ENCODE measurements around the gene LTBP2.

Gene LTBP2

GRCh38 chr14:74503938-74504335 is 108.1 kb downstream of the LTBP2 start:
- no peak for DNase-seq

- no peak for DNase-seq
Measured at GRCh38 chr14:74503291-74503937, 108.6 kb downstream of the LTBP2 start.

- peak in 1 of 2 experiments; percentile 24 for DNase-seq
Measured at GRCh38 chr14:74502236-74503019, 109.6 kb downstream of the LTBP2 start.

- no peak for DNase-seq
Measured at GRCh38 chr14:74501691-74502090, 110.3 kb downstream of the LTBP2 start.

- DNase-seq = no peak
Measured at GRCh38 chr14:74501135-74501614, 110.9 kb downstream of the LTBP2 start.

GRCh38 chr14:74500417-74501134 is 111.5 kb downstream of the LTBP2 start:
- DNase-seq = no peak

- DNase-seq = no peak
Measured at GRCh38 chr14:74495356-74495755, 116.7 kb downstream of the LTBP2 start.

GRCh38 chr14:74493343-74494261 is 118.4 kb downstream of the LTBP2 start, which contains the start of gene ISCA2:
Gene ISCA2 (plus strand): TSS chr14:74493765. CDS start chr14:74493775, 10 bp downstream.
- DNase-seq = peak; percentile 100

- DNase-seq = peak in 1 of 2 experiments; percentile 11
Measured at GRCh38 chr14:74492776-74493342, 119.2 kb downstream of the LTBP2 start, which contains the start of gene NPC2. Gene NPC2 (minus strand): TSS chr14:74493305. CDS start chr14:74493274, 31 bp downstream.

- peak in 1 of 2 experiments; percentile 11 for DNase-seq
Measured at GRCh38 chr14:74491956-74492775, 119.9 kb downstream of the LTBP2 start.

GRCh38 chr14:74490486-74490885 is 121.6 kb downstream of the LTBP2 start:
- DNase-seq = no peak

- DNase-seq = no peak
Measured at GRCh38 chr14:74488786-74489397, 123.1 kb downstream of the LTBP2 start.

GRCh38 chr14:74486164-74486563 is 125.9 kb downstream of the LTBP2 start:
- DNase-seq = no peak

- no peak for DNase-seq
Measured at GRCh38 chr14:74483321-74483720, 128.7 kb downstream of the LTBP2 start.

GRCh38 chr14:74482571-74482970 is 129.5 kb downstream of the LTBP2 start:
- DNase-seq = no peak

GRCh38 chr14:74480046-74480445 is 132.0 kb downstream of the LTBP2 start:
- no peak for DNase-seq

GRCh38 chr14:74478996-74479635 is 132.9 kb downstream of the LTBP2 start:
- no peak for DNase-seq

- no peak for DNase-seq
Measured at GRCh38 chr14:74476607-74477006, 135.4 kb downstream of the LTBP2 start.

GRCh38 chr14:74476107-74476506 is 135.9 kb downstream of the LTBP2 start:
- no peak for DNase-seq

GRCh38 chr14:74475678-74476077 is 136.4 kb downstream of the LTBP2 start:
- DNase-seq = no peak

All from activated CD4-positive, alpha-beta T cell treated with anti-CD3 and anti-CD28 coated beads, Interleukin-2, amount 50 U/mL, for 48 hours (primary cell).